Panc1 (cell line): Measurements from ENCODE around the gene COP1.

Source experiments
- CTCF ChIP-seq: fragments of 450-650 bp; IDR thresholded peaks from 2 replicates; pipeline ENCODE4 v1.5.1; 2017; ENCODE audit warnings: mild to moderate bottlenecking
- POLR2AphosphoS5 ChIP-seq: IDR thresholded peaks from 2 replicates; pipeline ENCODE4 v1.6.1; 2012; ENCODE audit warnings: mild to moderate bottlenecking, low read depth, low read length, moderate library complexity
- REST ChIP-seq, 2 experiments: IDR thresholded peaks; 2 replicates each; pipeline ENCODE4 v1.6.1; 2011 to 2012; ENCODE audit warnings: low read depth in 2 of 2, control low read depth in 1 of 2, low read length in 1 of 2, mild to moderate bottlenecking in 1 of 2, moderate library complexity in 1 of 2; ENCODE audit not compliant: insufficient read depth in 1 of 2
- SIN3A ChIP-seq: IDR thresholded peaks from 2 replicates; pipeline ENCODE4 v1.6.1; 2012; ENCODE audit warnings: low read depth, mild to moderate bottlenecking, low read length, moderate library complexity, borderline replicate concordance; ENCODE audit not compliant: insufficient read depth

GRCh38 chr1:176066709-176067108, 140.4 kb downstream of the COP1 start:
- TF ChIP-seq CTCF (no peak), REST (IDR thresholded peaks at IDR 0.05; ENCODE audit: insufficient read depth in 1 of 2, low read depth in 2 of 2, low read length in 1 of 2) (no peak), POLR2AphosphoS5 (no peak), SIN3A (no peak)
